Measurements from ENCODE around the gene RELA. TPM values are rescaled to one million over a fixed set of nuclear protein-coding genes. Genes with fewer than 3 reads are reported as not detected.
A peak's percentile ranks its signal among the peaks of the same experiment; 100 is the strongest.

The RELA gene
- total and polyA plus RNA-seq, 2 of the 13 experiments (the other 11 are each of a cell fraction or from before 2014, with no cell fraction given): 21.4 to 40.5 TPM

DNA sequence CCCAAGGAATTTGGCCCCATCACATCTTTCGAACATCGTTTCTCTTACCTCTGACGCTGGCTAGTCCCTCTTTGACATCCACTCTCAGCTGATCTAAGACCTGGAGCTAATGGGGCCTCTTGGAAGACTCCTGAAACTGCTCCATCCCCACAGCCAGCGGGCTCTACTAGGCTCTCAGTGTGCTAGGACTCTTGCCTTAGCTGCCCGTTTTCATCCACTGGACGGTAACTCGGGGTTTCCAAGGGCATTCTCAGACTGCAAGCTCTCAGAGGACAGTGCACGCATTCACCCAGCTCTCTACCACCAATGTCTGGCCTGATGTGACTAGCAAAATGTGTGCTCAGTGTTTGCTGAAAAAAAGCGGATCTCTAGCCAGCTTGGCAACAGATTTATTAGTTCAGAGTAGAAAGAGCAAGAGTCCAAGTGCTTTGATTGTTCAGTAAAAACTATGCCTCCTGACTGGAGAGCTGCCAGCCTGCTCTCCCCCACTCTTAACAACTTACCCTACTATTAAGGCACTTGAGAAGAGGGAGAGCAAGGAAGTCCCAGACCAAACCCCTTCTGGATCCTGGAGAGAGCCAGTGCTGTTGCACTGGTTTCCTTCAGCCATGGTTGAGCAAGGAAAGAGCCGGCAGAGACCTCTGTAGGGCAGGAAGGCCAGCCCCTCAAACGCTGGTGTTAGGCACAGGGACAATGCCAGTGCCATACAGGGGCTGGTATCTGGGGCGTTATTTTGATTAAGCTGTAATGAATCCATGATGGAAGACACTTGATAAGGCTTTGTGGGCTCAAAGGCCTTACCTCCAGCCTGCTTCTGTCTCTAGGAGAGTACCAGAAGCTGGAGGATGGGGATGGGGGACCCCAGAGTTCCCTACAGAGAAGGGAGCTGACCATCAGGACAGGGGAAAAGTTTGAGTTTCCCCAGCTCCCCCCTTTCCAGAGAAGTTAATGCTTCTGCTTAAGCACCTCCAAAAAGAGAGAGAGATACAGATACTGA is 9.2 kb downstream of the RELA start (continued):
- TF ChIP-seq, protein P1, sequence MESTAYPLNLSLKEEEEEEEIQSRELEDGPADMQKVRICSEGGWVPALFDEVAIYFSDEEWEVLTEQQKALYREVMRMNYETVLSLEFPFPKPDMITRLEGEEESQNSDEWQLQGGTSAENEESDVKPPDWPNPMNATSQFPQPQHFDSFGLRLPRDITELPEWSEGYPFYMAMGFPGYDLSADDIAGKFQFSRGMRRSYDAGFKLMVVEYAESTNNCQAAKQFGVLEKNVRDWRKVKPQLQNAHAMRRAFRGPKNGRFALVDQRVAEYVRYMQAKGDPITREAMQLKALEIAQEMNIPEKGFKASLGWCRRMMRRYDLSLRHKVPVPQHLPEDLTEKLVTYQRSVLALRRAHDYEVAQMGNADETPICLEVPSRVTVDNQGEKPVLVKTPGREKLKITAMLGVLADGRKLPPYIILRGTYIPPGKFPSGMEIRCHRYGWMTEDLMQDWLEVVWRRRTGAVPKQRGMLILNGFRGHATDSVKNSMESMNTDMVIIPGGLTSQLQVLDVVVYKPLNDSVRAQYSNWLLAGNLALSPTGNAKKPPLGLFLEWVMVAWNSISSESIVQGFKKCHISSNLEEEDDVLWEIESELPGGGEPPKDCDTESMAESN (CRISPR knock-in tag; conservative IDR thresholded peaks at IDR 0.05): peak; percentile 92
- TF ChIP-seq KLF12 (CRISPR knock-in tag; IDR thresholded peaks at IDR 0.05; ENCODE audit: borderline replicate concordance) (no peak; the same call in 1 of the 2 replicates), ZNF331 (CRISPR knock-in tag; IDR thresholded peaks at IDR 0.05) (no peak), SP140L (CRISPR knock-in tag; IDR thresholded peaks at IDR 0.05; ENCODE audit: borderline replicate concordance) (no peak), RFX1 (IDR thresholded peaks at IDR 0.05) (no peak; the same call in 1 of the 2 replicates), ZSCAN31 (CRISPR knock-in tag; IDR thresholded peaks at IDR 0.05; ENCODE audit: low read depth) (no peak), SIX1 (CRISPR knock-in tag; IDR thresholded peaks at IDR 0.05; ENCODE audit: borderline replicate concordance) (no peak), ZNF124 (CRISPR knock-in tag; IDR thresholded peaks at IDR 0.05) (no peak), EHMT2 (IDR thresholded peaks at IDR 0.05; ENCODE audit: borderline replicate concordance, low read depth, low read length) (no peak), KDM3A (CRISPR knock-in tag; IDR thresholded peaks at IDR 0.05; ENCODE audit: low read depth) (no peak), HOXA7 (CRISPR knock-in tag; IDR thresholded peaks at IDR 0.05) (no peak)
- TF ChIP-seq, protein P2, sequence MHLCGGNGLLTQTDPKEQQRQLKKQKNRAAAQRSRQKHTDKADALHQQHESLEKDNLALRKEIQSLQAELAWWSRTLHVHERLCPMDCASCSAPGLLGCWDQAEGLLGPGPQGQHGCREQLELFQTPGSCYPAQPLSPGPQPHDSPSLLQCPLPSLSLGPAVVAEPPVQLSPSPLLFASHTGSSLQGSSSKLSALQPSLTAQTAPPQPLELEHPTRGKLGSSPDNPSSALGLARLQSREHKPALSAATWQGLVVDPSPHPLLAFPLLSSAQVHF (CRISPR knock-in tag; IDR thresholded peaks at IDR 0.05): no peak
- TF ChIP-seq, protein P3, sequence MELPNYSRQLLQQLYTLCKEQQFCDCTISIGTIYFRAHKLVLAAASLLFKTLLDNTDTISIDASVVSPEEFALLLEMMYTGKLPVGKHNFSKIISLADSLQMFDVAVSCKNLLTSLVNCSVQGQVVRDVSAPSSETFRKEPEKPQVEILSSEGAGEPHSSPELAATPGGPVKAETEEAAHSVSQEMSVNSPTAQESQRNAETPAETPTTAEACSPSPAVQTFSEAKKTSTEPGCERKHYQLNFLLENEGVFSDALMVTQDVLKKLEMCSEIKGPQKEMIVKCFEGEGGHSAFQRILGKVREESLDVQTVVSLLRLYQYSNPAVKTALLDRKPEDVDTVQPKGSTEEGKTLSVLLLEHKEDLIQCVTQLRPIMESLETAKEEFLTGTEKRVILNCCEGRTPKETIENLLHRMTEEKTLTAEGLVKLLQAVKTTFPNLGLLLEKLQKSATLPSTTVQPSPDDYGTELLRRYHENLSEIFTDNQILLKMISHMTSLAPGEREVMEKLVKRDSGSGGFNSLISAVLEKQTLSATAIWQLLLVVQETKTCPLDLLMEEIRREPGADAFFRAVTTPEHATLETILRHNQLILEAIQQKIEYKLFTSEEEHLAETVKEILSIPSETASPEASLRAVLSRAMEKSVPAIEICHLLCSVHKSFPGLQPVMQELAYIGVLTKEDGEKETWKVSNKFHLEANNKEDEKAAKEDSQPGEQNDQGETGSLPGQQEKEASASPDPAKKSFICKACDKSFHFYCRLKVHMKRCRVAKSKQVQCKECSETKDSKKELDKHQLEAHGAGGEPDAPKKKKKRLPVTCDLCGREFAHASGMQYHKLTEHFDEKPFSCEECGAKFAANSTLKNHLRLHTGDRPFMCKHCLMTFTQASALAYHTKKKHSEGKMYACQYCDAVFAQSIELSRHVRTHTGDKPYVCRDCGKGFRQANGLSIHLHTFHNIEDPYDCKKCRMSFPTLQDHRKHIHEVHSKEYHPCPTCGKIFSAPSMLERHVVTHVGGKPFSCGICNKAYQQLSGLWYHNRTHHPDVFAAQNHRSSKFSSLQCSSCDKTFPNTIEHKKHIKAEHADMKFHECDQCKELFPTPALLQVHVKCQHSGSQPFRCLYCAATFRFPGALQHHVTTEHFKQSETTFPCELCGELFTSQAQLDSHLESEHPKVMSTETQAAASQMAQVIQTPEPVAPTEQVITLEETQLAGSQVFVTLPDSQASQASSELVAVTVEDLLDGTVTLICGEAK (IDR thresholded peaks at IDR 0.05): no peak
- TF ChIP-seq, protein P3 (CRISPR knock-in tag; IDR thresholded peaks at IDR 0.05): no peak
- TF ChIP-seq, protein P4, sequence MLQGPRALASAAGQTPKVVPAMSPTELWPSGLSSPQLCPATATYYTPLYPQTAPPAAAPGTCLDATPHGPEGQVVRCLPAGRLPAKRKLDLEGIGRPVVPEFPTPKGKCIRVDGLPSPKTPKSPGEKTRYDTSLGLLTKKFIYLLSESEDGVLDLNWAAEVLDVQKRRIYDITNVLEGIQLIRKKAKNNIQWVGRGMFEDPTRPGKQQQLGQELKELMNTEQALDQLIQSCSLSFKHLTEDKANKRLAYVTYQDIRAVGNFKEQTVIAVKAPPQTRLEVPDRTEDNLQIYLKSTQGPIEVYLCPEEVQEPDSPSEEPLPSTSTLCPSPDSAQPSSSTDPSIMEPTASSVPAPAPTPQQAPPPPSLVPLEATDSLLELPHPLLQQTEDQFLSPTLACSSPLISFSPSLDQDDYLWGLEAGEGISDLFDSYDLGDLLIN (CRISPR knock-in tag; IDR thresholded peaks at IDR 0.05; ENCODE audit: borderline replicate concordance): no peak
- TF ChIP-seq, protein P5, sequence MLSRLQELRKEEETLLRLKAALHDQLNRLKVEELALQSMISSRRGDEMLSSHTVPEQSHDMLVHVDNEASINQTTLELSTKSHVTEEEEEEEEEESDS (CRISPR knock-in tag; IDR thresholded peaks at IDR 0.05; ENCODE audit: borderline replicate concordance): no peak

Measured in HepG2 (cell line).